Cardiac muscle cell (in vitro differentiated cells and primary cell): ENCODE results near the gene GTF3C2. TPM values are rescaled to one million over a fixed set of nuclear protein-coding genes. Genes with fewer than 3 reads are reported as not detected.

Source experiments
- DNase-seq, 2 donors: peaks; one replicate each; pipeline versions ENCODE4 v3.0.0 to v3.0.0-alpha.2; 2010 to 2017; ENCODE audit warnings: low read depth in 1 of 2, low spot score in 1 of 2
- H3K27ac ChIP-seq: fragments of 200-600 bp; sonication (generic); 2 replicates; pipeline ENCODE4 v1.5.1; 2016
- H3K27me3 ChIP-seq: fragments of 200-600 bp; sonication (generic); 2 replicates; pipeline ENCODE4 v1.6.0; 2016; ENCODE audit warnings: control low read depth
- H3K36me3 ChIP-seq: fragments of 200-600 bp; sonication (generic); 2 replicates; pipeline ENCODE4 v1.5.1; 2016; ENCODE audit warnings: control low read depth
- H3K4me1 ChIP-seq: fragments of 200-600 bp; sonication (generic); 2 replicates; pipeline ENCODE4 v1.8.1; 2017; ENCODE audit warnings: low read depth, mild to moderate bottlenecking, mixed run types
- H3K4me3 ChIP-seq: fragments of 200-600 bp; sonication (generic); 2 replicates; pipeline ENCODE4 v1.5.1; 2016; ENCODE audit warnings: mild to moderate bottlenecking
- H3K9me3 ChIP-seq: fragments of 200-600 bp; sonication (generic); 2 replicates; pipeline ENCODE4 v1.5.1; 2017; ENCODE audit warnings: low read depth, mild to moderate bottlenecking, control low read depth
- polyA plus RNA-seq: library from polyadenylated mRNA; unstranded; fragments of >200 nt; fragmentation: Nextera tagmentation; extraction: Ambion mirVana; gene quantifications from 2 replicates; pipeline ENCODE4 v1.2.1, GENCODE V29; 2016
- total RNA-seq: library from RNA; depleted of rRNA; stranded (reverse); fragments of >200 nt; gene quantifications from 2 replicates; pipeline ENCODE4 v1.2.3, GENCODE V29; 2016
- TF ChIP-seq, protein P1 (sequence below): IDR thresholded peaks from 2 replicates; pipeline ENCODE4 v1.5.1; 2012; ENCODE audit warnings: low read depth, mild to moderate bottlenecking, low read length

Gene GTF3C2
- total and polyA plus RNA-seq, 2 experiments from 2014 or later = 38.2 to 47.7 TPM

DNA sequence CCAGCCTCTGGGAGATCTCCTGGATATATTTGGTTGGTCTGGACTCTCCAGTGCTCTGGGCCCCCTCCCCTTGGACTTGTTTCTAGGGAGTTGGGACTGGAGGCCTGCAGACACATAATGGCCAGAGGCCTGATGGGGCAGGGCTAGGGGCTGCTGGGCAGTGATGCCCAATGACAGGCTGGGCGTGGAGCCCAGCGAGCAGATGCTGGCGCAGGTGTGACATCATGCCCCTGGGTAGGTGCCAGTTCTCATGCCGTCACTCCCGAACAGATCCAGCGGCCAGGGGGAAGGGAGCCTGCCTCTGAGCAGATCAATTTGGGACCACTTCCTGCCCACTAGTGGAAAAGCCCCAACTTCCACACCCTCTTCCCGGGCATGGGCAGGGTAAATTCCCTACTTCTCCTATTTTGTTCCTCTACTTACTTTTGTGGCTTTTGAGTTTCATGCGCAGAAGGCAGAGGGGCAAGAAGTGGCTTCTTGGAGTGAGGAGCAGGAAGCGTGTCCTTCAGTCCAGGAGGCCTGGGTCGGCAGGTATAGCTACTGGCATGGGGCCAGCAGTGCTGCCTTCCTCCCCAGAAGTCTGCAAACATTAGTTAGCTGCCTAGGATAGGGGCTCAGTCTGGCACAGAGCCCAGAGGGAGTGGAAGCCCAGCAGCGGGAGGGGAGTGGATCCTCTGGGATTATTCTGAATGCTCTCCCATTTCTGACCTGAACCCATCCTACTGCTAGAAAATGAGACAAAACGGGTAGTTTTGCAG lies 39.7 kb downstream of the GTF3C2 start:
- Histone ChIP-seq H3K4me3 (no peak overlapping the region), H3K4me1 (peaks cover 2% of the 10 kb centered on the region), H3K9me3 (no peaks in the 10 kb centered on the region), H3K27ac (no peak overlapping the region), H3K27me3 (no peaks in the 10 kb centered on the region), H3K36me3 (no peaks in the 10 kb centered on the region)
- DNase-seq = no peak
- TF ChIP-seq, protein P1, sequence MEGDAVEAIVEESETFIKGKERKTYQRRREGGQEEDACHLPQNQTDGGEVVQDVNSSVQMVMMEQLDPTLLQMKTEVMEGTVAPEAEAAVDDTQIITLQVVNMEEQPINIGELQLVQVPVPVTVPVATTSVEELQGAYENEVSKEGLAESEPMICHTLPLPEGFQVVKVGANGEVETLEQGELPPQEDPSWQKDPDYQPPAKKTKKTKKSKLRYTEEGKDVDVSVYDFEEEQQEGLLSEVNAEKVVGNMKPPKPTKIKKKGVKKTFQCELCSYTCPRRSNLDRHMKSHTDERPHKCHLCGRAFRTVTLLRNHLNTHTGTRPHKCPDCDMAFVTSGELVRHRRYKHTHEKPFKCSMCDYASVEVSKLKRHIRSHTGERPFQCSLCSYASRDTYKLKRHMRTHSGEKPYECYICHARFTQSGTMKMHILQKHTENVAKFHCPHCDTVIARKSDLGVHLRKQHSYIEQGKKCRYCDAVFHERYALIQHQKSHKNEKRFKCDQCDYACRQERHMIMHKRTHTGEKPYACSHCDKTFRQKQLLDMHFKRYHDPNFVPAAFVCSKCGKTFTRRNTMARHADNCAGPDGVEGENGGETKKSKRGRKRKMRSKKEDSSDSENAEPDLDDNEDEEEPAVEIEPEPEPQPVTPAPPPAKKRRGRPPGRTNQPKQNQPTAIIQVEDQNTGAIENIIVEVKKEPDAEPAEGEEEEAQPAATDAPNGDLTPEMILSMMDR = no peak

DNA sequence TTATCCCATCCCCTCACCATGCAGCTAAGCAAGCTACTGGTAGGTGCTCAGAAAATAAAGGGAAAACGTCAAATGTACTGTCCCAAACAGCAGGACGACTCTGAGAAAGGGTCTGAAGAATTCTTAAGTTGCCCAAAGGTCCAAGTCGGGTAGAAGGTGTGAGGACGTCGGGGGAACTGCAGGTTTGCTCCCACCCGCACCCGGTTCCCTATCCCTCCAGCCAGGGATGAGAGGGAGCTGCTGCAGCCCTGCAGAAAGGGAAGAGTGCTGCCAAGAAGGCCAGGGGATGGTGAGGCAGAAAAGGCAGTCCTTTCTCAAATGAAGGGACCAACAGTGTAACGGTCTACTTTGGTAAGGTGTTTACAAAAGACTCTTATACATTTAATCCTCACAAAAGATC lies 41.4 kb downstream of the GTF3C2 start:
- H3K9me3 ChIP-seq = no peaks in the 10 kb centered on the region
- no peaks in the 10 kb centered on the region for H3K27me3 ChIP-seq
- no peak overlapping the region for H3K27ac ChIP-seq
- H3K4me3 ChIP-seq = no peak overlapping the region
- H3K36me3 ChIP-seq = no peaks in the 10 kb centered on the region
- TF ChIP-seq, protein P1 = no peak
- no peaks in the 10 kb centered on the region for H3K4me1 ChIP-seq
- DNase-seq = no peak

DNA sequence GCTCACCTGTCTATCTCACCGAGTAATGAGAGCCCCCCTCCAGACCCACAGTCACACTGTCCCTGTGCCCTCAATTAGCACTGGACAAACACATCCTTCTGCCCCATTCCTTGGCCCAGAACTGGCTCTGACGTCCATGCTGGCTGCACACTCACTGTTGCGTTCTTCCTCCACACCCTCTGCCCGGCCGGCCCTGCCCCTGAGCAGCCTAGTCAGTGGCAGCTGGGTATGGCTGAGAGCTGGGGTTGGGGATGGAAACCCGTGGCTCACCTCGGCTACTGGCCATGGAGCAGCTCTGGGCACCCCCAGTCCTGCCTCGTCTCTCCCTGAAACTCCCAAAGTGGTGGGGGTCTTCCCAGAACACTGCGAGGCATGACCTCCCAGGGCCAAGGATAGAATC lies 41.9 kb downstream of the GTF3C2 start:
- H3K27me3 ChIP-seq = no peaks in the 10 kb centered on the region
- TF ChIP-seq, protein P1 = no peak
- no peak for DNase-seq
- H3K36me3 ChIP-seq = no peaks in the 10 kb centered on the region
- no peaks in the 10 kb centered on the region for H3K9me3 ChIP-seq
- H3K4me1 ChIP-seq = no peaks in the 10 kb centered on the region
- no peak overlapping the region for H3K27ac ChIP-seq
- H3K4me3 ChIP-seq = no peak overlapping the region

DNA sequence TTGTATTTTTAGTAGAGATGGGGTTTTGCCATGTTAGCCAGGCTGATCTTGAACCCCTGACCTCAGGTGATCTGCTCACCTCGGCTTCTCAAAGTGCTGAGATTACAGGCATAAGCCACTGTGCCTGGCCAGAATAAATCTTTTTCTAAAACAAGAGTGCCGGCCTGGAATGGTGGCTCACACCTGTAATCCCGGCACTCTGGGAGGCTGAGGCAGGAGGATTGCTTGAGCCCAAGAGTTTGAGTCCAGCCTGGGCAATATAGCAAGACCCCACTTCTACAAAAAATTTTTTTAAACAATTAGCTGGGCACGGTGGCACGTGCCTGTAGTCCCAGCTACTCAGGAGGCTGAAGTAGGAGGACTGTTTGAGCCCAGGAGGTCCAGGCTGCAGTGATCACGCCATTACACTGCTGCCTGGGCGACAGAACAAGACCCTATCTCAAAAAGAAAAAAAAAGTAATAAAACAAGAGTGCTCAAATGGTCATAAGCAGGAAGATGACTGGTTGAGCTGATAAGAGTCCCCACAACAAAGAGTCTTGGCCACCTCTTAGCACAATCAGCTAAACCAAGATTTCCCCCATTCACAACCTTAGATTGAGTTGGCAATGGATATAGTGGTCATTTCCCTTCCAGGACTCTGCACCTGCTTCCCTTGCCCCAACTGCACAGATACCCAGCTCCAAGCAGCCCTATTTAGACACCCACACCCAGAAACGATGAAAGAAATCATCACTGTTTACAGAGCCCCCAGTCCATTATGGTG lies 42.5 kb downstream of the GTF3C2 start:
- no peaks in the 10 kb centered on the region for H3K36me3 ChIP-seq
- H3K4me1 ChIP-seq = no peaks in the 10 kb centered on the region
- H3K4me3 ChIP-seq = no peak overlapping the region
- TF ChIP-seq, protein P1 = no peak
- DNase-seq = no peak
- H3K27me3 ChIP-seq = no peaks in the 10 kb centered on the region
- H3K9me3 ChIP-seq = no peaks in the 10 kb centered on the region
- H3K27ac ChIP-seq = no peak overlapping the region

DNA sequence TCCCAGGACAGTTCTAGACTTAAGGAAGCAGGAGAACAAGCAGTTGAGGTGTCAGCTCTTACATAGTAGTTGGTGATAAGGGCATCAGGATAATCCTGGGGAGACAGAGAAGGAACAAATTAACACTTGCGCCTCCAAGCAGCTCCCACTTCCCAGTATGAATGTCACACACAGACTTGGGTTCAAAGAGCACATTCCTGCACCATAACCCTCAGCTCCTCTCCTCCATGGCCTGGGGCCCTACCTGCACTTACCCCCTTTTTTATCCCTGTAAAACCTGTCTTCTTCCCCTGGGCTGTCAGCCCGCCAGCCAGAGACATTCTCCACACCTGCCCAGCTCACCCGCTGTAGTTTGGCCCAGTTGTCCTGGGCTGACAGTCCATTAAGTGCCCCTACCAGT lies 44.4 kb downstream of the GTF3C2 start:
- H3K27me3 ChIP-seq = peaks cover 10% of the 10 kb centered on the region
- H3K36me3 ChIP-seq = no peaks in the 10 kb centered on the region
- H3K9me3 ChIP-seq = no peaks in the 10 kb centered on the region
- H3K4me1 ChIP-seq = no peaks in the 10 kb centered on the region
- H3K27ac ChIP-seq = no peak overlapping the region
- TF ChIP-seq, protein P1 = no peak
- H3K4me3 ChIP-seq = no peak overlapping the region
- DNase-seq = no peak
